SK-N-SH treated with all-trans-retinoic acid at 6 μM for 48 hours (cell line): ENCODE results near the gene SRPRA.

Experiments used
- ATAC-seq: fragments of 200-7000 bp; cut with Tn5 transposase; 3 replicates; pipeline ENCODE4 v1.9.1; 2020; ENCODE audit warnings: mild to moderate bottlenecking, moderate library complexity
- ARNTL ChIP-seq: fragments of 450-650 bp; formaldehyde crosslinking; IDR thresholded peaks from 2 replicates; pipeline ENCODE4 v1.5.0; 2020; ENCODE audit warnings: low read depth, mild to moderate bottlenecking, moderate library complexity, borderline replicate concordance
- BACH2 ChIP-seq: fragments of 250-450 bp; sonication (Bioruptor Pico); IDR thresholded peaks from 2 replicates; pipeline ENCODE4 v1.9.0; 2021; ENCODE audit warnings: mild to moderate bottlenecking, borderline replicate concordance
- CSDC2 ChIP-seq: fragments of 250-450 bp; sonication (Bioruptor Pico); IDR thresholded peaks from 2 replicates; pipeline ENCODE4 v1.5.0; 2020; ENCODE audit warnings: mild to moderate bottlenecking, moderate library complexity
- ESRRG ChIP-seq: fragments of 250-450 bp; sonication (Bioruptor Pico); IDR thresholded peaks from 2 replicates; pipeline ENCODE4 v1.6.1; 2021; ENCODE audit warnings: mild to moderate bottlenecking
- GLIS3 ChIP-seq: fragments of 250-450 bp; sonication (Bioruptor Pico); IDR thresholded peaks from 2 replicates; pipeline ENCODE4 v1.5.0; 2020; ENCODE audit warnings: mild to moderate bottlenecking, moderate library complexity
- ISL1 ChIP-seq: fragments of 250-450 bp; sonication (Bioruptor Pico); IDR thresholded peaks from 2 replicates; pipeline ENCODE4 v2.1.2; 2022; ENCODE audit warnings: mild to moderate bottlenecking, moderate library complexity
- OSR1 ChIP-seq: fragments of 250-450 bp; sonication (Bioruptor Pico); IDR thresholded peaks from 2 replicates; pipeline ENCODE4 v1.8.0; 2022; ENCODE audit warnings: moderate library complexity, mild to moderate bottlenecking, inconsistent platforms
- PPARA ChIP-seq: fragments of 250-450 bp; sonication (Bioruptor Pico); IDR thresholded peaks from 2 replicates; pipeline ENCODE4 v1.5.0; 2020; ENCODE audit warnings: mild to moderate bottlenecking, borderline replicate concordance
- RARB ChIP-seq: fragments of 250-450 bp; sonication (Bioruptor Pico); IDR thresholded peaks from 2 replicates; pipeline ENCODE4 v1.8.0; 2021; ENCODE audit warnings: mild to moderate bottlenecking, moderate library complexity
- SNAI2 ChIP-seq: fragments of 250-450 bp; sonication (Bioruptor Pico); IDR thresholded peaks from 2 replicates; pipeline ENCODE4 v1.5.0; 2020; ENCODE audit warnings: mild to moderate bottlenecking, moderate library complexity
- TCF4 ChIP-seq: fragments of 250-450 bp; sonication (Bioruptor Pico); IDR thresholded peaks from 2 replicates; pipeline ENCODE4 v1.8.0; 2021; ENCODE audit warnings: mild to moderate bottlenecking, moderate library complexity, borderline replicate concordance
- TOX ChIP-seq: fragments of 250-450 bp; sonication (Bioruptor Pico); IDR thresholded peaks from 2 replicates; pipeline ENCODE4 v1.8.0; 2021; ENCODE audit warnings: mild to moderate bottlenecking, moderate library complexity, borderline replicate concordance
- ZC3H10 ChIP-seq: fragments of 250-450 bp; sonication (Bioruptor Pico); IDR thresholded peaks from 2 replicates; pipeline ENCODE4 v1.5.1; 2021; ENCODE audit warnings: mild to moderate bottlenecking, moderate library complexity
- ZFP3 ChIP-seq: fragments of 250-450 bp; sonication (Bioruptor Pico); IDR thresholded peaks from 2 replicates; pipeline ENCODE4 v1.5.0; 2020; ENCODE audit warnings: mild to moderate bottlenecking, moderate library complexity
- ZFP30 ChIP-seq: fragments of 450-650 bp; formaldehyde crosslinking; IDR thresholded peaks from 2 replicates; pipeline ENCODE4 v1.5.0; 2022; ENCODE audit warnings: mild to moderate bottlenecking, moderate library complexity
- ZNF565 ChIP-seq: fragments of 450-650 bp; formaldehyde crosslinking; conservative IDR thresholded peaks from 2 replicates; pipeline ENCODE4 v1.5.0; 2020; ENCODE audit warnings: low read depth, mild to moderate bottlenecking, moderate library complexity
- ZNF70 ChIP-seq: fragments of 450-650 bp; formaldehyde crosslinking; IDR thresholded peaks from 2 replicates; pipeline ENCODE4 v1.5.0; 2020; ENCODE audit warnings: mild to moderate bottlenecking, moderate library complexity
- ZNF8 ChIP-seq: fragments of 450-650 bp; formaldehyde crosslinking; IDR thresholded peaks from 2 replicates; pipeline ENCODE4 v1.5.0; 2020; ENCODE audit warnings: mild to moderate bottlenecking, moderate library complexity
- TF ChIP-seq, protein P1 (sequence below): fragments of 250-450 bp; sonication (Bioruptor Pico); IDR thresholded peaks from 2 replicates; pipeline ENCODE4 v1.5.1; 2020; ENCODE audit warnings: low read depth, mild to moderate bottlenecking, moderate library complexity
- TF ChIP-seq, protein P2 (sequence below): fragments of 250-450 bp; sonication (Bioruptor Pico); IDR thresholded peaks from 2 replicates; pipeline ENCODE4 v1.5.0; 2020; ENCODE audit warnings: mild to moderate bottlenecking, moderate library complexity
- TF ChIP-seq, protein P3 (sequence below): fragments of 250-450 bp; sonication (Bioruptor Pico); IDR thresholded peaks from 2 replicates; pipeline ENCODE4 v1.8.0; 2020; ENCODE audit warnings: mild to moderate bottlenecking, moderate library complexity, borderline replicate concordance
- TF ChIP-seq, protein P4 (sequence below): fragments of 250-450 bp; sonication (Bioruptor Pico); IDR thresholded peaks from 2 replicates; pipeline ENCODE4 v1.8.0; 2021; ENCODE audit warnings: low read depth, mild to moderate bottlenecking, moderate library complexity, borderline replicate concordance

Gene SRPRA

DNA sequence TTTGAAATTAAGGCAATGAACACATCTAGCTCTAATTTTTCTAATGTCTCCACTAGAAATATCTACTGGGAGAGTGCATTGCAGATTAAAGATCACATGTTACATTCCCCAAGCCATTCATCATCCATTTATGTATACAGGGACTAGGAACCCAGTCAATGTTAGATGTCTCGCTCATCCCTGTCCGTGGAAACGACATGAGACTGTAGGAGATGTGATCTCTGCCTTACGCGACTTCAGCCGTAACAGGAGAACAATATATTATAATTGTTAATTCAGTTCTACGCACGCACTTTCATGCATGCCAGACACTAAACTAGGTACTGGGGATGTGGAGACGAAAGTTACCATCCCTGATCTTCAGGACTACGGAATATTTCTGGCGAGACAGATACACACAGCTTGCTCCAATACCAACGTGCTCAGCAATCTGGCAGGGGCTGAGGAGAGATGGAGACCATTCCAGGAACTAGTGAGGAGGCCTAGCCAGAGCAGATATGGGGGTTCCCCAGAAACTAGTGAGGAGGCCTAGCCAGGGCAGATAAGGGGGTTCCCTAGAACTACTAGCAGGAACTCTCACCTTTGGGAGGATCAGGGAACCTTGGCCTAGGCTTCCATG, 35.9 kb upstream of the SRPRA start:
- peak; percentile 53 for ATAC-seq
- TF ChIP-seq SNAI2 (CRISPR knock-in tag) (no peak), ZNF8 (CRISPR knock-in tag) (no peak), GLIS3 (CRISPR knock-in tag) (no peak), ISL1 (CRISPR knock-in tag) (no peak), ZNF70 (CRISPR knock-in tag) (no peak), BACH2 (no peak), ZC3H10 (CRISPR knock-in tag) (no peak), RARB (CRISPR knock-in tag) (no peak), ZFP3 (CRISPR knock-in tag) (no peak), TOX (CRISPR knock-in tag) (no peak)
- TF ChIP-seq, all 23 proteins: peak for 0

DNA sequence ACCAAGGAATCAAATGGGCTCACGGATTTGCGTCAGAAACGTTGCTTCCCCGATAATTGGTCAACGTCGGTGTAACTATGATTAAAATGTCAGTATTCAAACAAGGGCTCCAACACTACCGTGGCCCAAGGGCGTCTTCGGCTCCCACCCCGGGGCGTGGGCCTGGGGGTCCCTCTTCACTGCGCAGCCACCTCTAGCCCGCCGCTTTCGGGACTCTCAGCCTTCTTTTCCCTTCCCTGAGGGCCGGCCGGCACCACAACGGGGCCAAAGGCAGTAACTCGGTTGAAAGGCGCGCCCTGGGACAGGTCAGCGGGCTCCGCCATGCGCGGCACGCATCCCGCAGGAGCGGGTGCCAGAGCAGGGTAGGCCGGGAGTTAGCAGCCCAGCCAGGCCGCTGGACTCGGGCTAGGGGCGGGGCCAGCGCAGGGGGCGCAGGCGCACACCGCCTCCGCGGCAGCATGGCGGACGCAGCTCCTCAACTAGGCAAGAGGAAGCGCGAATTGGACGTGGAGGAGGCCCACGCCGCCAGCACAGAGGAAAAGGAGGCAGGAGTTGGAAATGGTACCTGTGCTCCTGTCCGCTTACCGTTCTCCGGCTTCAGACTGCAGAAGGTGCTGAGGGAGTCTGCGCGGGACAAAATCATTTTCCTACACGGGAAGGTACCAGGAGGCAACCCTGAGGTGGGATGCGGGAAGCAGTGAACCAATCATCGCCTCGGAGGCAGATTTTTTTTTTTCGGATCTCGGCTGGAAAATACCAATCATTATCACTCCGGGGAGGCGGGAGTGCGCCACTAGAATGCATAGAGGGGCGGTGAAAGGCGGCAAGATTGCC, 35.1 kb upstream of the SRPRA start, which contains the start of gene DCPS:
TSS of gene DCPS (plus strand) at position 438 of the 834 bp plus-strand sequence. CDS start at position 459, 21 bp downstream.
- TF ChIP-seq, protein P1, sequence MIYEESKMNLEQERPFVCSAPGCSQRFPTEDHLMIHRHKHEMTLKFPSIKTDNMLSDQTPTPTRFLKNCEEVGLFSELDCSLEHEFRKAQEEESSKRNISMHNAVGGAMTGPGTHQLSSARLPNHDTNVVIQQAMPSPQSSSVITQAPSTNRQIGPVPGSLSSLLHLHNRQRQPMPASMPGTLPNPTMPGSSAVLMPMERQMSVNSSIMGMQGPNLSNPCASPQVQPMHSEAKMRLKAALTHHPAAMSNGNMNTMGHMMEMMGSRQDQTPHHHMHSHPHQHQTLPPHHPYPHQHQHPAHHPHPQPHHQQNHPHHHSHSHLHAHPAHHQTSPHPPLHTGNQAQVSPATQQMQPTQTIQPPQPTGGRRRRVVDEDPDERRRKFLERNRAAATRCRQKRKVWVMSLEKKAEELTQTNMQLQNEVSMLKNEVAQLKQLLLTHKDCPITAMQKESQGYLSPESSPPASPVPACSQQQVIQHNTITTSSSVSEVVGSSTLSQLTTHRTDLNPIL (CRISPR knock-in tag): no peak
- no peak for TF ChIP-seq ZNF70 (CRISPR knock-in tag)
- no peak for TF ChIP-seq ZFP30 (CRISPR knock-in tag)
- TF ChIP-seq ZNF8 (CRISPR knock-in tag): no peak
- TF ChIP-seq ARNTL (CRISPR knock-in tag): no peak
- no peak for TF ChIP-seq PPARA (CRISPR knock-in tag)
- TF ChIP-seq TOX (CRISPR knock-in tag): no peak
- 0 out of 2 replicates have a peak, but pooled peaks have one; percentile 31 for TF ChIP-seq ZFP3 (CRISPR knock-in tag)
- no peak; the same call in 1 of the 2 replicates for TF ChIP-seq CSDC2
- TF ChIP-seq OSR1: no peak
- TF ChIP-seq, protein P2, sequence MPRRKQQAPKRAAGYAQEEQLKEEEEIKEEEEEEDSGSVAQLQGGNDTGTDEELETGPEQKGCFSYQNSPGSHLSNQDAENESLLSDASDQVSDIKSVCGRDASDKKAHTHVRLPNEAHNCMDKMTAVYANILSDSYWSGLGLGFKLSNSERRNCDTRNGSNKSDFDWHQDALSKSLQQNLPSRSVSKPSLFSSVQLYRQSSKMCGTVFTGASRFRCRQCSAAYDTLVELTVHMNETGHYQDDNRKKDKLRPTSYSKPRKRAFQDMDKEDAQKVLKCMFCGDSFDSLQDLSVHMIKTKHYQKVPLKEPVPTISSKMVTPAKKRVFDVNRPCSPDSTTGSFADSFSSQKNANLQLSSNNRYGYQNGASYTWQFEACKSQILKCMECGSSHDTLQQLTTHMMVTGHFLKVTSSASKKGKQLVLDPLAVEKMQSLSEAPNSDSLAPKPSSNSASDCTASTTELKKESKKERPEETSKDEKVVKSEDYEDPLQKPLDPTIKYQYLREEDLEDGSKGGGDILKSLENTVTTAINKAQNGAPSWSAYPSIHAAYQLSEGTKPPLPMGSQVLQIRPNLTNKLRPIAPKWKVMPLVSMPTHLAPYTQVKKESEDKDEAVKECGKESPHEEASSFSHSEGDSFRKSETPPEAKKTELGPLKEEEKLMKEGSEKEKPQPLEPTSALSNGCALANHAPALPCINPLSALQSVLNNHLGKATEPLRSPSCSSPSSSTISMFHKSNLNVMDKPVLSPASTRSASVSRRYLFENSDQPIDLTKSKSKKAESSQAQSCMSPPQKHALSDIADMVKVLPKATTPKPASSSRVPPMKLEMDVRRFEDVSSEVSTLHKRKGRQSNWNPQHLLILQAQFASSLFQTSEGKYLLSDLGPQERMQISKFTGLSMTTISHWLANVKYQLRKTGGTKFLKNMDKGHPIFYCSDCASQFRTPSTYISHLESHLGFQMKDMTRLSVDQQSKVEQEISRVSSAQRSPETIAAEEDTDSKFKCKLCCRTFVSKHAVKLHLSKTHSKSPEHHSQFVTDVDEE (CRISPR knock-in tag): peak; percentile 22; the same call in 1 of the 2 replicates
- TF ChIP-seq ISL1 (CRISPR knock-in tag): no peak
- TF ChIP-seq, protein P3, sequence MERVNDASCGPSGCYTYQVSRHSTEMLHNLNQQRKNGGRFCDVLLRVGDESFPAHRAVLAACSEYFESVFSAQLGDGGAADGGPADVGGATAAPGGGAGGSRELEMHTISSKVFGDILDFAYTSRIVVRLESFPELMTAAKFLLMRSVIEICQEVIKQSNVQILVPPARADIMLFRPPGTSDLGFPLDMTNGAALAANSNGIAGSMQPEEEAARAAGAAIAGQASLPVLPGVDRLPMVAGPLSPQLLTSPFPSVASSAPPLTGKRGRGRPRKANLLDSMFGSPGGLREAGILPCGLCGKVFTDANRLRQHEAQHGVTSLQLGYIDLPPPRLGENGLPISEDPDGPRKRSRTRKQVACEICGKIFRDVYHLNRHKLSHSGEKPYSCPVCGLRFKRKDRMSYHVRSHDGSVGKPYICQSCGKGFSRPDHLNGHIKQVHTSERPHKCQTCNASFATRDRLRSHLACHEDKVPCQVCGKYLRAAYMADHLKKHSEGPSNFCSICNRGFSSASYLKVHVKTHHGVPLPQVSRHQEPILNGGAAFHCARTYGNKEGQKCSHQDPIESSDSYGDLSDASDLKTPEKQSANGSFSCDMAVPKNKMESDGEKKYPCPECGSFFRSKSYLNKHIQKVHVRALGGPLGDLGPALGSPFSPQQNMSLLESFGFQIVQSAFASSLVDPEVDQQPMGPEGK: no peak
- peak; percentile 79; the same call in 1 of the 2 replicates for TF ChIP-seq GLIS3 (CRISPR knock-in tag)
- TF ChIP-seq ZC3H10 (CRISPR knock-in tag): no peak
- no peak for TF ChIP-seq SNAI2 (CRISPR knock-in tag)
- no peak for TF ChIP-seq ESRRG (CRISPR knock-in tag)
- TF ChIP-seq RARB (CRISPR knock-in tag): no peak
- no peak; the same call in 1 of the 2 replicates for TF ChIP-seq TCF4 (CRISPR knock-in tag)
- TF ChIP-seq ZNF565: no peak
- TF ChIP-seq, protein P4, sequence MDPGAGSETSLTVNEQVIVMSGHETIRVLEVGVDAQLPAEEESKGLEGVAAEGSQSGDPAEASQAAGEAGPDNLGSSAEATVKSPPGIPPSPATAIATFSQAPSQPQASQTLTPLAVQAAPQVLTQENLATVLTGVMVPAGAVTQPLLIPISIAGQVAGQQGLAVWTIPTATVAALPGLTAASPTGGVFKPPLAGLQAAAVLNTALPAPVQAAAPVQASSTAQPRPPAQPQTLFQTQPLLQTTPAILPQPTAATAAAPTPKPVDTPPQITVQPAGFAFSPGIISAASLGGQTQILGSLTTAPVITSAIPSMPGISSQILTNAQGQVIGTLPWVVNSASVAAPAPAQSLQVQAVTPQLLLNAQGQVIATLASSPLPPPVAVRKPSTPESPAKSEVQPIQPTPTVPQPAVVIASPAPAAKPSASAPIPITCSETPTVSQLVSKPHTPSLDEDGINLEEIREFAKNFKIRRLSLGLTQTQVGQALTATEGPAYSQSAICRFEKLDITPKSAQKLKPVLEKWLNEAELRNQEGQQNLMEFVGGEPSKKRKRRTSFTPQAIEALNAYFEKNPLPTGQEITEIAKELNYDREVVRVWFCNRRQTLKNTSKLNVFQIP (CRISPR knock-in tag): no peak
- peak; percentile 97 for ATAC-seq
